ENCODE measurements around the gene WFIKKN1.

The WFIKKN1 gene

DNA sequence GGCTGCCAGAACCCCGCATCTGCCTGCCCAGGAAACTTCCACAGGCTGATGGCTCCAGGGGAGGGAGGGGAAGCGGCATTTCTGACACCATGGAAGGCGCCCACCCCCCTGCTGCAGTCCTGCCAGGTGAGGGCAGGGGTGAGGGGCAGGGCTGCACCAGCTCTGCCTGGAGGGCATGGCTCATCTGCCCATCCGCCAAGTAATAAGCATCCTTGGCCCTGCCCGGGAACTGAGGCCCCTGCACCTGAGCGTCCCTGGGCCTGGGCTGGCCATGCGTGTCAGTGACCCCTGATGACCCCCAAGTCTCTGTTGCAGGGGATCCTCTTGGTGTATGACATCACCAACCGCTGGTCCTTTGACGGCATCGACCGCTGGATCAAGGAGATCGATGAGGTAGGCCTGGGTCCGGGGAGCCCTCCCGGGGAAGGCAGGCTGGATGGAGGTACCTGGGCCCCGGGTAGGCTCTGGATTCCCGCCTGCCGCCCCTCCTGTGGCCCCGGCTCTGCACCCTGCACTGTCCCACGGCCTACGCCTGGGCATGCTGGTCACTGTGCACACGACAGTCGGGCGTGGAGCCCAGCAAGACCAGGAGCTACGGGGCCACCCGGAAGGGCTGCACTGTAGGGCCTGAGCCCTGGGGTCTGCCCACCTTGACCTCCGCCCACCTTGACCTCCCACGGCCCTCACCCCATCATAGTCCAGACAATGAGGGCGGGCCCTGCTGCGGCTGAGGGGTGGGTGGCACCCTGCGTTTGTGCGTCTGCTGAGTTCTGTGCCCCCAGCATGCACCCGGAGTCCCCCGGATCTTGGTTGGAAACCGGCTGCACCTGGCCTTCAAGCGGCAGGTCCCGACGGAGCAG, 5.4 kb upstream of the WFIKKN1 start:
- no peak for DNase-seq

GRCh38 chr16:625977-626765, 4.6 kb upstream of the WFIKKN1 start:
- DNase-seq = no peak

- DNase-seq = no peak
These were observed 3.9 kb upstream of the WFIKKN1 start for GRCh38 chr16:626787-627453.

DNA sequence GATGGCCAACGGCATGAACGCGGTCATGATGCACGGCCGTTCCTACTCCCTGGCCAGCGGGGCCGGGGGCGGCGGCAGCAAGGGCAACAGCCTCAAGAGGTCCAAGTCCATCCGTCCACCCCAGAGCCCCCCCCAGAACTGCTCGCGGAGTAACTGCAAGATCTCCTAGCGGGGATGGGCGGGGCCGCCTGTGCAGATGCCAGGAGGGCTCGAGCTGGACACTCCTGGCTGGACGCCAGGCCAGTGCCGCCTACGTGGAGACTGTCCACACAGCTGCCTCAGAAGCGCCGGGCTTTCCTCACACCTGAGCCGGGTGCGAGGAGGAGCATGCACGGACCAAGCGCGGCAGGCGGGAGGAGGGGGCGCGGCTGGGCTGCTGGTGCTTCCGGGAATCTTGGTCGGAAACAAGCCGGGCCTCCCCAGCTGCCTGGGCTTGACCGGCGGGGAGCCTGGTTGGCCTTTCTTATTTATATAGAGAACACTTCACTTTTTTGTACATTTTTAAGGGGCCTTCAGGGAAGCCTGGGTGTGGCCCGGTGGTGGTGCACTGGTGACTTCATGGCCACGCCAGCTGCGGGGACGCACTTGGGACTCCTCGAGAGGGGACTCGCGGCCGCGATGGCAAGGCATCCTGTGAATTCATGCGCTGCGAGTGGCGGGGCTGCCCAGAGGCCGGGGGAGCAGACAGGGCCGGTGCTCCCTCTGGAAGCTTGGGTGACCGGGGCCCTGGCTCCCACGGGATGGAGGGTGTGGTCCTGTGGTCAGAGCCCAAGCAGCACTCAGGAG, 3.1 kb upstream of the WFIKKN1 start:
- DNase-seq = no peak

GRCh38 chr16:628321-629061, 2.3 kb upstream of the WFIKKN1 start:
- no peak for DNase-seq

- no peak for DNase-seq
These were observed 1.5 kb upstream of the WFIKKN1 start for GRCh38 chr16:629185-629832.

DNA sequence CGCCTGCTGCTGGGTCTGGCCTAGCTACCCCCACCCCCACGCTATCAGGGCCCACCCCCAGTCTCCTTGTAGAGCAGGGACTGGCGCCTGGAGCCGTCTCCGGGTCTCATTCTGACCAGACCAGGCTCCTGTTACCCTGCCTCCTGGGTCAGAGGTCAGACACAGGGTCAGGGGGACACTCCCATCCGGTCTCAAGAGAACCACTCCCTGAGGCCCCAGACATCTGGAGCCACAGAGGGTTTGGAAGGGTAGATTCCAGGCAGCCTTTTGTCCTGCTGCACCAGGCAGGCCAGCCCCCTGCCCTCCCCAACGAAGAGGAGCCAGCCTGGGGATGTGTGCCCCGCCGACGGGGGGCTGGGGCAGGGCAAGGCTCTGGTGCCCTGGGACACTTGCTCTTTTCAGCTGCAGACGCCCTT, 944 bp upstream of the WFIKKN1 start:
- no peak for DNase-seq

GRCh38 chr16:630249-630814, 453 bp upstream of the WFIKKN1 start:
- DNase-seq = no peak

- no peak for DNase-seq
These were observed 1.1 kb downstream of the WFIKKN1 start for GRCh38 chr16:631808-632358.

GRCh38 chr16:632486-633335, 1.9 kb downstream of the WFIKKN1 start:
- no peak for DNase-seq

DNA sequence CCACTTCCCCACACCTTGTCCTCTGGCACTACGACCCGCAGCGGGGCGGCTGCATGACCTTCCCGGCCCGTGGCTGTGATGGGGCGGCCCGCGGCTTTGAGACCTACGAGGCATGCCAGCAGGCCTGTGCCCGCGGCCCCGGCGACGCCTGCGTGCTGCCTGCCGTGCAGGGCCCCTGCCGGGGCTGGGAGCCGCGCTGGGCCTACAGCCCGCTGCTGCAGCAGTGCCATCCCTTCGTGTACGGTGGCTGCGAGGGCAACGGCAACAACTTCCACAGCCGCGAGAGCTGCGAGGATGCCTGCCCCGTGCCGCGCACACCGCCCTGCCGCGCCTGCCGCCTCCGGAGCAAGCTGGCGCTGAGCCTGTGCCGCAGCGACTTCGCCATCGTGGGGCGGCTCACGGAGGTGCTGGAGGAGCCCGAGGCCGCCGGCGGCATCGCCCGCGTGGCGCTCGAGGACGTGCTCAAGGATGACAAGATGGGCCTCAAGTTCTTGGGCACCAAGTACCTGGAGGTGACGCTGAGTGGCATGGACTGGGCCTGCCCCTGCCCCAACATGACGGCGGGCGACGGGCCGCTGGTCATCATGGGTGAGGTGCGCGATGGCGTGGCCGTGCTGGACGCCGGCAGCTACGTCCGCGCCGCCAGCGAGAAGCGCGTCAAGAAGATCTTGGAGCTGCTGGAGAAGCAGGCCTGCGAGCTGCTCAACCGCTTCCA, 2.7 kb downstream of the WFIKKN1 start:
- no peak for DNase-seq

DNA sequence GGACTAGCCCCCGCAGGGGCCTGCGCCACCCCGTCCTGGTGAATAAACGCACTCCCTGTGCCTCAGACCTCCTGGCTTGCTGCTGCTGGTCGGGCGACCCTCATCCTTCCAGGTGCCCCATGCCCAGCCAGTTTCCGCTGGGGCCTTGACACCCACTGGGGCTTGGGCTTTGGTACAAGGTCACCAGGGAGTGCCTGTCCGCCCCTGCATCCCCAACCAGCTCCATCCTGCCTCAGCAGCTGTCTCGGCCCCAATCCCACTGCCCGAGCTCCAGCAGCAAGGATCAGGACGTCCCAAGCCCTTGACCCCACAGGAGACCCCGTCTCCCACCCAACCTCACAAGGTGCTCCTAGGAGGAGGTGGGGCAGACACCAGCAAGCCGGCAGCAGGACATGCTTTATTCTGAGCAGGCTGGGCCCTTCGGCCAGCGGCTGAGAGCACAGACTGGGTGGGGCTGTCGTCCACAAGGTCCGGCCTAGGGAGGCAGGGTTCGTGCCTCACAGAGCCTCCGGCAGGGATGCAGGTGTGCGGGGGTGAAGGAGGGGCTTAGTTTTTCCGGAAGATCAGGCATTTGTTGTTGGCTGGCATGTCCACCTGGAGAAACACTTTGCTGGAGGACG, 3.4 kb downstream of the WFIKKN1 start:
- no peak for DNase-seq

GRCh38 chr16:634996-635395, 4.2 kb downstream of the WFIKKN1 start:
- no peak for DNase-seq

- DNase-seq = no peak
These were observed 4.9 kb downstream of the WFIKKN1 start for GRCh38 chr16:635573-636205.

- DNase-seq = peak; percentile 69
These were observed 5.7 kb downstream of the WFIKKN1 start, which contains the start of gene METTL26 for GRCh38 chr16:636206-637080. METTL26 (minus strand) TSS chr16:636305; CDS start chr16:636290, 15 bp downstream.

- DNase-seq = no peak
These were observed 6.6 kb downstream of the WFIKKN1 start for GRCh38 chr16:637081-638018.
